ENCODE data around the gene LZTFL1. TPM values are rescaled to one million over a fixed set of nuclear protein-coding genes. Genes with fewer than 3 reads are reported as not detected.

The LZTFL1 gene
- total and polyA plus RNA-seq, 2 experiments from 2014 or later: 6.3 to 13.9 TPM

DNA sequence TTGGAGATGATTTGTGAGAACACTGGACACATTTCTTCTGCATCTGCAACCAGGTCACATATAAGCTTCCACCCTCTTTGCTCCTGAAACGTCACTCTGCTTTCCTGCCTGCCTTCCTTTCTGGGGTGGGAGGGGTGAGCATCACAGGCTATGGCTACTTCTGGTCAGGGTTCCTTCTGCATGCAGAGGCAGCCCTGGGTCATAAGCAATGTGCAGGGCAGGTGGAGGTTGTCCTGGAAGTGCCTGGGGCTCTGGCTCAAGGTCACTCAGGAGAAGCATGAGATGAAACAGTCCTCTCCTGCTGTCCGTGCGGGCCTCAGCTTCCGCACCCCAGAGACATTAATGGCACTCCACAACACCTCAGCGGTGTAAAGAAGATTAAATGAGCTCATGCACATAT is 60.6 kb downstream of the LZTFL1 start:
- no peak overlapping the region for H3K27ac ChIP-seq (ENCODE audit: low read depth)
- Mint-ChIP-seq H3K27me3 (ENCODE audit: insufficient read depth, low read depth, poor library complexity) (no peaks in the 10 kb centered on the region), H3K27ac (no peak overlapping the region), H3K36me3 (ENCODE audit: low read depth) (no peaks in the 10 kb centered on the region; the same call in 2 of the 3 replicates), H3K9me3 (0 out of 3 replicates have a peak, but pooled peaks cover 2% of the 10 kb centered on the region), H3K4me1 (peaks cover 12% of the 10 kb centered on the region), H3K4me3 (no peak overlapping the region)
- H4K20me1 ChIP-seq (replicated peaks; ENCODE audit: insufficient read depth): no peaks in the 10 kb centered on the region
- no peak overlapping the region for H2AFZ ChIP-seq
- ATAC-seq (no peak), DNase-seq (ENCODE audit: low spot score) (no peak)
- no peaks in the 10 kb centered on the region for H3K27me3 ChIP-seq (ENCODE audit: insufficient read depth)
- peaks cover 5% of the 10 kb centered on the region for H3K4me1 ChIP-seq (ENCODE audit: insufficient read depth)
- H3K36me3 ChIP-seq (ENCODE audit: insufficient read depth): no peaks in the 10 kb centered on the region
- H3K79me2 ChIP-seq (replicated peaks; ENCODE audit: insufficient read depth): no peaks in the 10 kb centered on the region
- no peaks in the 10 kb centered on the region for H3F3A ChIP-seq (replicated peaks; ENCODE audit: low read depth)
- 0 out of 2 replicates have a peak, but pooled peaks cover 12% of the 10 kb centered on the region for H3K9me2 ChIP-seq (ENCODE audit: insufficient read depth)
- no peak for TF ChIP-seq STAT1 (IDR thresholded peaks at IDR 0.05; ENCODE audit: unreplicated experiment)
- TF ChIP-seq, protein P1, sequence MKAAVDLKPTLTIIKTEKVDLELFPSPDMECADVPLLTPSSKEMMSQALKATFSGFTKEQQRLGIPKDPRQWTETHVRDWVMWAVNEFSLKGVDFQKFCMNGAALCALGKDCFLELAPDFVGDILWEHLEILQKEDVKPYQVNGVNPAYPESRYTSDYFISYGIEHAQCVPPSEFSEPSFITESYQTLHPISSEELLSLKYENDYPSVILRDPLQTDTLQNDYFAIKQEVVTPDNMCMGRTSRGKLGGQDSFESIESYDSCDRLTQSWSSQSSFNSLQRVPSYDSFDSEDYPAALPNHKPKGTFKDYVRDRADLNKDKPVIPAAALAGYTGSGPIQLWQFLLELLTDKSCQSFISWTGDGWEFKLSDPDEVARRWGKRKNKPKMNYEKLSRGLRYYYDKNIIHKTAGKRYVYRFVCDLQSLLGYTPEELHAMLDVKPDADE (IDR thresholded peaks at IDR 0.05): no peak
- no peak for TF ChIP-seq ZNF331 (CRISPR knock-in tag; IDR thresholded peaks at IDR 0.05; ENCODE audit: low read depth)
- TF ChIP-seq ZNF114 (CRISPR knock-in tag; IDR thresholded peaks at IDR 0.05): no peak
- TF ChIP-seq EZH2 (IDR thresholded peaks at IDR 0.05; ENCODE audit: low read depth, unreplicated experiment): no peak
- no peak overlapping the region for H3K4me3 ChIP-seq
- H3K4me2 ChIP-seq: no peak overlapping the region

DNA sequence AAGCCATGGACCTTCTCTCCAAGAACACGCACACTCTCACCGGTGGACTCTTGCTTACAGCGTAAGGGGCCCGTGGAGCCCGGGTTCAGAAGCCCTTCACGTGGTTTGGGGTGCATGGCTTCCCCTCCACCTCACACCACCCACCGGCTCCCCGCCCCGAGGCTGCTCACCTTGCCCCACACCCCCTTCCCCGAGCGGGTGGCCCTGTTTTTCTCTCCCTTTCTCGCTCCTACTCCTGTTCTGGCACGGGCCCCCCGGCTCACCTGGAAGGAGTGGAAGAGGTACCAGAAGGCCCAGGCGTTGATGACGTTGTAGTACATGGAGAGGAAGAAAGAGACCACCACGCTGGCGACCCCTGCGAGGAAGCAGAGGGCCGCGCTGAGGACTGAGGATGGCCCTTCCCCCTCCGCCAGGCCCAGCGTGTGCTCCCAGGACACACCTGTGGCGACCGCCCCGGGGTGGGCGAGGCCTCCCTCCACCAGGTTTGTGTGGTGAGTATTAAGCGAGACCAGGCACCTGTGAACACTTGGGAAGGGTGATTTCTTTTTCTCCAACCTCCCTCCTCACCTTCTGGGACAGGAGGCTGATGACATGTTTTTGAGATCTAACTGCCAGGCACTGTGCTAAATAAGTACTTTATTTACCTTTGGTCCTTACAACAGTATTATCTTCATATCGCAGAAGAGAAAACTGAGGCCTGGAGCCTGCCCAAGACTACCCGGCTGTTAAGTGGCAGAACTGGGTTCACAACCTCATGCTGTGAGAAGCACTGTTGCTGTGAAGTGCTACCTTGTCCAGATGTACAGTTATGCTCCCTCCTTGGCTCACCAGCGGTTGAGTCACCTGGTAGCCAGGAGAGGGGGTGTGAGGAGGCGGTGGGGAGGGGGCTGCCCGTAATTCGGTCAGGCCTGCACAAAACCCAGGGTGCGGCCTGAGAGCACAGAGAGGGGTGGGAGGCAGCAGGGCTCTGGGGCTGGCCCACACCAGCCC is 61.9 kb downstream of the LZTFL1 start:
- no peaks in the 10 kb centered on the region for H4K20me1 ChIP-seq (replicated peaks; ENCODE audit: insufficient read depth)
- peaks cover 12% of the 10 kb centered on the region for H3K4me1 Mint-ChIP-seq
- H3K27ac Mint-ChIP-seq: no peak overlapping the region
- H3F3A ChIP-seq (replicated peaks; ENCODE audit: low read depth): no peaks in the 10 kb centered on the region
- no peak overlapping the region for H3K4me3 ChIP-seq
- ATAC-seq (peak; percentile 55), DNase-seq (ENCODE audit: low spot score) (no peak)
- no peaks in the 10 kb centered on the region for H3K36me3 ChIP-seq (ENCODE audit: insufficient read depth)
- no peak overlapping the region for H3K4me3 Mint-ChIP-seq
- H3K27ac ChIP-seq (ENCODE audit: low read depth): no peak overlapping the region
- TF ChIP-seq, protein P2, sequence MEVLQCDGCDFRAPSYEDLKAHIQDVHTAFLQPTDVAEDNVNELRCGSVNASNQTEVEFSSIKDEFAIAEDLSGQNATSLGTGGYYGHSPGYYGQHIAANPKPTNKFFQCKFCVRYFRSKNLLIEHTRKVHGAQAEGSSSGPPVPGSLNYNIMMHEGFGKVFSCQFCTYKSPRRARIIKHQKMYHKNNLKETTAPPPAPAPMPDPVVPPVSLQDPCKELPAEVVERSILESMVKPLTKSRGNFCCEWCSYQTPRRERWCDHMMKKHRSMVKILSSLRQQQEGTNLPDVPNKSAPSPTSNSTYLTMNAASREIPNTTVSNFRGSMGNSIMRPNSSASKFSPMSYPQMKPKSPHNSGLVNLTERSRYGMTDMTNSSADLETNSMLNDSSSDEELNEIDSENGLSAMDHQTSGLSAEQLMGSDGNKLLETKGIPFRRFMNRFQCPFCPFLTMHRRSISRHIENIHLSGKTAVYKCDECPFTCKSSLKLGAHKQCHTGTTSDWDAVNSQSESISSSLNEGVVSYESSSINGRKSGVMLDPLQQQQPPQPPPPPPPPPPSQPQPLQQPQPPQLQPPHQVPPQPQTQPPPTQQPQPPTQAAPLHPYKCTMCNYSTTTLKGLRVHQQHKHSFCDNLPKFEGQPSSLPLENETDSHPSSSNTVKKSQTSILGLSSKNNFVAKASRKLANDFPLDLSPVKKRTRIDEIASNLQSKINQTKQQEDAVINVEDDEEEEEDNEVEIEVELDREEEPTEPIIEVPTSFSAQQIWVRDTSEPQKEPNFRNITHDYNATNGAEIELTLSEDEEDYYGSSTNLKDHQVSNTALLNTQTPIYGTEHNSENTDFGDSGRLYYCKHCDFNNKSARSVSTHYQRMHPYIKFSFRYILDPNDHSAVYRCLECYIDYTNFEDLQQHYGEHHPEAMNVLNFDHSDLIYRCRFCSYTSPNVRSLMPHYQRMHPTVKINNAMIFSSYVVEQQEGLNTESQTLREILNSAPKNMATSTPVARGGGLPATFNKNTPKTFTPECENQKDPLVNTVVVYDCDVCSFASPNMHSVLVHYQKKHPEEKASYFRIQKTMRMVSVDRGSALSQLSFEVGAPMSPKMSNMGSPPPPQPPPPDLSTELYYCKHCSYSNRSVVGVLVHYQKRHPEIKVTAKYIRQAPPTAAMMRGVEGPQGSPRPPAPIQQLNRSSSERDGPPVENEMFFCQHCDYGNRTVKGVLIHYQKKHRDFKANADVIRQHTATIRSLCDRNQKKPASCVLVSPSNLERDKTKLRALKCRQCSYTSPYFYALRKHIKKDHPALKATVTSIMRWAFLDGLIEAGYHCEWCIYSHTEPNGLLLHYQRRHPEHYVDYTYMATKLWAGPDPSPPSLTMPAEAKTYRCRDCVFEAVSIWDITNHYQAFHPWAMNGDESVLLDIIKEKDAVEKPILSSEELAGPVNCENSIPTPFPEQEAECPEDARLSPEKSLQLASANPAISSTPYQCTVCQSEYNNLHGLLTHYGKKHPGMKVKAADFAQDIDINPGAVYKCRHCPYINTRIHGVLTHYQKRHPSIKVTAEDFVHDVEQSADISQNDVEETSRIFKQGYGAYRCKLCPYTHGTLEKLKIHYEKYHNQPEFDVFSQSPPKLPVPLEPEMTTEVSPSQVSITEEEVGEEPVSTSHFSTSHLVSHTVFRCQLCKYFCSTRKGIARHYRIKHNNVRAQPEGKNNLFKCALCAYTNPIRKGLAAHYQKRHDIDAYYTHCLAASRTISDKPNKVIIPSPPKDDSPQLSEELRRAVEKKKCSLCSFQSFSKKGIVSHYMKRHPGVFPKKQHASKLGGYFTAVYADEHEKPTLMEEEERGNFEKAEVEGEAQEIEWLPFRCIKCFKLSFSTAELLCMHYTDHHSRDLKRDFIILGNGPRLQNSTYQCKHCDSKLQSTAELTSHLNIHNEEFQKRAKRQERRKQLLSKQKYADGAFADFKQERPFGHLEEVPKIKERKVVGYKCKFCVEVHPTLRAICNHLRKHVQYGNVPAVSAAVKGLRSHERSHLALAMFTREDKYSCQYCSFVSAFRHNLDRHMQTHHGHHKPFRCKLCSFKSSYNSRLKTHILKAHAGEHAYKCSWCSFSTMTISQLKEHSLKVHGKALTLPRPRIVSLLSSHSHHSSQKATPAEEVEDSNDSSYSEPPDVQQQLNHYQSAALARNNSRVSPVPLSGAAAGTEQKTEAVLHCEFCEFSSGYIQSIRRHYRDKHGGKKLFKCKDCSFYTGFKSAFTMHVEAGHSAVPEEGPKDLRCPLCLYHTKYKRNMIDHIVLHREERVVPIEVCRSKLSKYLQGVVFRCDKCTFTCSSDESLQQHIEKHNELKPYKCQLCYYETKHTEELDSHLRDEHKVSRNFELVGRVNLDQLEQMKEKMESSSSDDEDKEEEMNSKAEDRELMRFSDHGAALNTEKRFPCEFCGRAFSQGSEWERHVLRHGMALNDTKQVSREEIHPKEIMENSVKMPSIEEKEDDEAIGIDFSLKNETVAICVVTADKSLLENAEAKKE (CRISPR knock-in tag; IDR thresholded peaks at IDR 0.05): no peak
- TF ChIP-seq ZNF114 (CRISPR knock-in tag; IDR thresholded peaks at IDR 0.05): no peak
- TF ChIP-seq ZNF331 (CRISPR knock-in tag; IDR thresholded peaks at IDR 0.05; ENCODE audit: low read depth): no peak
- H3K4me1 ChIP-seq (ENCODE audit: insufficient read depth): peaks cover 6% of the 10 kb centered on the region
- H3K36me3 Mint-ChIP-seq (ENCODE audit: low read depth): no peaks in the 10 kb centered on the region; the same call in 2 of the 3 replicates
- no peak overlapping the region for H3K4me2 ChIP-seq
- H3K27me3 ChIP-seq (ENCODE audit: insufficient read depth): no peaks in the 10 kb centered on the region
- no peaks in the 10 kb centered on the region for H3K79me2 ChIP-seq (replicated peaks; ENCODE audit: insufficient read depth)
- 0 out of 2 replicates have a peak overlapping the region, but pooled peaks have one; percentile 47 for H2AFZ ChIP-seq
- 0 out of 3 replicates have a peak, but pooled peaks cover 2% of the 10 kb centered on the region for H3K9me3 Mint-ChIP-seq
- 0 out of 2 replicates have a peak, but pooled peaks cover 9% of the 10 kb centered on the region for H3K9me2 ChIP-seq (ENCODE audit: insufficient read depth)
- no peaks in the 10 kb centered on the region for H3K27me3 Mint-ChIP-seq (ENCODE audit: insufficient read depth, low read depth, poor library complexity)

All from GM23338 (cell line).